Kasumi-1 (cell line): ENCODE measurements around the gene CNTN6.
A peak's percentile ranks its signal among the peaks of the same experiment; 100 is the strongest.

ENCODE experiments used
- DNase-seq, 2 experiments: peaks; one replicate each; lab custom pipeline; 2025; lab: John Stamatoyannopoulos, UW

CNTN6 gene

GRCh38 chr3:1172644-1173043, 79.8 kb downstream of the CNTN6 start:
- no peak for DNase-seq

GRCh38 chr3:1179146-1179545, 86.3 kb downstream of the CNTN6 start:
- DNase-seq = no peak

- no peak for DNase-seq
These were observed 90.7 kb downstream of the CNTN6 start for GRCh38 chr3:1183320-1184048.

DNA sequence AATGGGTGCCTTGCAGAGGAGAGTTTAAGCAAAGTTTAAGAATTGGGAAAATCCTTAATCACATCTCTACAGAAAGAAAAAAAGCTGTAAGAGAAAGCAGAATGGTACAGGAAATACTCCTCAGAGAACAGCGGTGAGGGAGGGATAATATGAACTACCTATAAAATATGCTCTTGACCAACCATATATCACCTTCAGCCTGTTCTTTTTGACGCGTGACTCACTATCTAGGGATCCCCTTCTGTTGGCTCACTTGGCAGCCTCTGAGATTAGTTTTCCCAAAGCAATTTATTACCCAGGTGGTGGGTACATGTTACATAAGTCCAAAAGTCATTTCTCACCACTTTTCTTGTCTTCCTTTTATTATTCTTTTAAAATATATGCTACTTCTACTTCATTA, 97.7 kb downstream of the CNTN6 start:
- no peak for DNase-seq

- DNase-seq = no peak
These were observed 98.2 kb downstream of the CNTN6 start for GRCh38 chr3:1191026-1191425.

DNA sequence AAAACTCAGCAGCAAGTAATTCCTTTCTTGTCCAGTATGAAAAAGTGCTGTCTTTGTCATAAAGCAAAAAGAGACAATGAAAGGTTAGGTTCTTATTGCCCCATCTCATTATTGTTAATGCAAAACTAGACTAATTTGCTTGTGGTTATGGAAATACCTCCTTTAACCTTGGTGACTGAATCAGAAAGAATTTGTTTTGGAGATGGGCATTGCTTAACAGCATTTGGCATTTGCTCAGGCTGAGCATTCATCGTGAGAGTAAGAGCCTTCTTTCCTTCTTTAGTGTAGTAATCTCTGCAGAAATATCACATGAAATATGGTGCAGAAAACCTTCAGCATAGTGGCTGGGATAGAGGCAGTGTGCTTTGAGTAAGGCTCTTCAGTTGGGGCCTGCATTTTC, 103.1 kb downstream of the CNTN6 start:
- DNase-seq = no peak

DNA sequence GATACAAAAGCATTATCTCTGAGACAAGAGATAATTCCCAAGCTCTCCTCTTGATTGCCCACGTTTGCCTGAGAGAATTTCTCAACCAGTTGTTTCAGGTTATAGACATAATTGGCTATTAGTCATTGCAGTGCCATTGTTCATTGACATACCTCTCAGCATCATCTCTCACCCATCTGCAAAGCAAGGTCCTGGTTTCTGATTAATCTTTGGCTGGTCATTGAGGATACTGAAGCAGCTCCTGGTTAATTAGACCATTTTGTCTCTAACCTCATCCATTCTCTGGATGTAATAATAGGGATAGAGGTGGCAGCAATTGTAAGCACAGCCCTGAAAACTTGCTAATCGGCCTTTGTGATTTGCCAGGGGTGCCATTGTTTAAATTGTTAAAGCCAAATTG, 104.2 kb downstream of the CNTN6 start:
- no peak for DNase-seq

DNA sequence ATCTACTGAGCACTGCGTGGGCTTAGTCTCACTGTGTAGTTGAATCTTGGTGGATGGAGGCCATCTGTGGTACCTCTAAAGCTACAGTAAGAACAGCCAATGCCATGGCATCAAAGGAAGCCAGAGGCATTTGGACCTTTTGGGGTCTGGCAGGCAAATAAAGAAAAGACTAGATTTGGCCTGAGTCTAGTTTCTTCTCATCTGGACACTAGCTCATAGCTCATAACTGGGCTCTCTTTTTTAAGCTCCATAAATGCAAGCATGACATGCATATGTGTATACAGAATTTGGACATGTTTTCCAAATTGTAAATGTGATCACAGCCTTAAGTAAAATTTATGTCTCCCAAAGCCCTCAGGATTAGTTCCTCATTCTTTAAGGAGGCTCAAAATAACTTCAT, 107.5 kb downstream of the CNTN6 start:
- peak in 1 of 2 experiments; percentile 16 for DNase-seq

- no peak for DNase-seq
These were observed 115.1 kb downstream of the CNTN6 start for GRCh38 chr3:1207904-1208303.

DNA sequence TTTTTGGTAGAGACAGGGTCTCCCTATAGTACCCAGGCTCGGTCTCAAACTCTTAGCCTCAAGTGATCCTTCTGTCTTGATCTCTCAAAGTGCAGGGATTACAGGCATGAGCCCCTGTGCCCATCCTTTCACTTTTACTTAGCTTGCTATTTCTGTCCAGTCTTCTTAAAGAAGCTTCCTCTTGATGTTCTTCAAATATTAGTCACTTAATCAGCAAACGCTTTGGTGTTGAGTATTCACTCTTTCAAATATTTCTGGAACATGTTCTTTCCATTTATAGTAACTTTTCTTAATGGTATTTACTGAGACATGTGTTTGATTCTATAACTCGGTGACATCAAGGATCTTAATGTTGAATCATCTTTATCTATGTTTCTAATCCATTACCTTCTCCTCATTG, 122.1 kb downstream of the CNTN6 start:
- DNase-seq = no peak

GRCh38 chr3:1216856-1217255, 124.0 kb downstream of the CNTN6 start:
- no peak for DNase-seq

GRCh38 chr3:1227111-1227510, 134.3 kb downstream of the CNTN6 start:
- DNase-seq = no peak

- DNase-seq = no peak
These were observed 135.5 kb downstream of the CNTN6 start for GRCh38 chr3:1228289-1228688.

- DNase-seq = no peak
These were observed 138.1 kb downstream of the CNTN6 start for GRCh38 chr3:1230920-1231319.

DNA sequence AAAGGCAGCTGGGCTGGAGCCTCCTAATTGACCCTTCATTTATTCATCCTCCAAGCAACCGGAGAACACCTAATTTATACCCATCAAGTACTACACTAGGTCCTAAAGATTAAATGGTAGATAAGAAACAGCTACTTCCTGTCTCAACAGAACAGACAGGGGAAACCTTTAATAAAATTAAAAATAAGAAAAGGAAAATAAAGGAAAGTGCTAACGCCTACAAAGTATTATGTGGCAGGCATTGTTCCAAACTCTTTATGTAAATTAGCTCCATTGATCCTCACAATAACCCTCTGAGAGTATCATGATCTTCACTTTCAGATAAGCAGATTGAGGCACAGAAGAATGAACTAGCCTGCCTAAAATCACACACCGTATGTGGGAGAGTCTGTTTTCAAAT, 139.5 kb downstream of the CNTN6 start:
- no peak for DNase-seq

- no peak for DNase-seq
These were observed 142.8 kb downstream of the CNTN6 start for GRCh38 chr3:1235526-1236120.

GRCh38 chr3:1251282-1252060, 158.6 kb downstream of the CNTN6 start:
- DNase-seq = no peak

DNA sequence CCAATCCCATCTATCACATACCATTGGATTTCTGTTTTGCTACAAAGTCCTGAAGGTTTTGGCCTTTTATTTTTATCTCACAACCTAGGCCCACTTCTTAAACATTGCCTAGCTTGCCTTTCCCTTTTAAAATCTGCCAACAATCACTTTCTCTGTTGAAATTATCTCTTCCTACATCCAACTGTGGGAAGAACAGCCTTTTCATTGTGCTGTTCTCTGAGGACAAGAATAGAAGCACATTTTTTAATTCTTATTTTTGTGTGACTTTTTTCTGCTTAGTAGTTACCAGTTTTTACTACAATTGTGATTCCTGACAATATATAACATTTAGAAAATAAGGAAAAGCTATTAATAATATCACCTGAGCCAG, 159.2 kb downstream of the CNTN6 start:
- DNase-seq = no peak

DNA sequence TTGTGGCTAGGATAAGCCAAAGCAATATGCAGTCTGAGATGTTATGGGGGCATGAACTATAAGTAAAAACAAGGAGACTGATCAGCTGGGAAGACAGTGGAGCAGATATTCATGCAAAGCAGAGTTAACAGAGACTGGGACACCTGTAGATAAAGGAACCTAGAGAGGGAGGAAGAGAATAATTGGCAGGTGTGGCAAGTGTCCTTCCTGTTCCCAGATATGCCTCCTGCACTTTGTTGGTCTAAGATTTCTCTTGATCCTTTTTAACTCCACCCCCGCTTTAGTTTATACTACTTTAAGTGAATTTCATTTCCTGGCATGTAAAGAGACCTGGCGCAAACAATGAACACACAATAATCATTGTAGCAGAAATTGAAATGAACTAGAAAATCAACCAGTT, 169.4 kb downstream of the CNTN6 start:
- DNase-seq = no peak

- DNase-seq = no peak
These were observed 170.3 kb downstream of the CNTN6 start for GRCh38 chr3:1263121-1263520.

DNA sequence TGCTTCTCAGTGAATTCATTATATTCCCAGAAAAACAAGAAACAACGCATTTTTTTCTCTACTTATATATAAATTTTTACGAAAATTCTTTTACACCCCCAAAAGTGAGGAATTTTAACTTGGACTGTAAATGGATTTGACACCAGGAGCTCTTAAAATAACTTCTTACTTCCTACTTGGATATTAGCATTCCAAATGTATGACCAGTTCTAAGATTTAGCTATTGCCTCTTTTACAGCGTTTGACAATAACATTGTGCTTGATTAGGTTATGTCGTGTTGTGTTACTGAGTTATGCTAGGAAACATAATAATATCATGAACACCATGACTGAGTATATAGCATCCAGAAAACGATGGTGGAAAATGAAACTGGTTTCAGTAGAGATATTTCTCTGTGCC, 177.0 kb downstream of the CNTN6 start:
- DNase-seq = no peak

DNA sequence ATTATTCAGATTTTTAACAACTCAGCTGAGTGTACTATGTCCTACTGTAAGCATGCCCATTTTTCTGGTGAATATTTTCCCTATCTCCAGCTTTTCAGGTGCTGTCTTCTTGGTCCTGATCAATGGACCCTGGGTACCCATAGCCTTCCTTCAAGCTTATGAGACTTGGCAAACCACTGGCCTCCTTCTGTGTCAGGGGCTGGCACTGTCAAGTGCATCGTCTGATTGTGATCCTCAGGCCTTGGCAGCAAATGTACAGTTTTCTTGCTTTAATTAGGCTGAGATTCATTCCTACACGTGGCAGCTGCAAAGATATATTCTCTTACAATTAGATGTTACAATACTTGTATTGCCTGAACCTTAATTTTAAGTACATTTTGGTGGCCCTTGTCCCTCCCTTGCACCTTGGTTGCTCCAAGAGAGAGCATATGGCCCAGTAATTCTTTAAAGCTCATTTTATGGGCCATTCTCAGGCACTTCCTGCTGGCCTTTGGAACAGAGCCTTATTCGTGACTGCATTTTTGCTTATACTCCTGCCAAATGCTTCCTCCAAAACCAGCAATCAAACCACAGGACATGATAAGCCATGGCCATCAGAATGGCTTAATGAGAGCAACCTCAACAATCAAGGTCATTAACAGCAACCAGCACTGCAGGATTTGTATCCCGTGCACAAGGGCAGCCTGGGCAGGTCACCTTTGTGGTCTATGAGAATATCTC, 179.9 kb downstream of the CNTN6 start:
- no peak for DNase-seq

- peak; percentile 33 to 47 for DNase-seq
These were observed 182.7 kb downstream of the CNTN6 start for GRCh38 chr3:1275495-1275894.
